GM06990 (cell line): ENCODE measurements around the gene KLHL40.

Source experiments
- DNase-seq: peaks from one replicate; pipeline ENCODE4 v3.0.0-alpha.2; 2011; ENCODE audit not compliant: insufficient read length; ENCODE audit errors: extremely low read depth
- H3K27me3 ChIP-seq: replicated peaks from 2 replicates; pipeline ENCODE4 v1.6.0; 2011; ENCODE audit warnings: low read length; ENCODE audit not compliant: control insufficient read depth, insufficient read depth
- H3K36me3 ChIP-seq: 2 replicates; pipeline ENCODE4 v1.5.1; 2011; ENCODE audit warnings: low read length; ENCODE audit not compliant: control insufficient read depth, insufficient read depth
- H3K4me3 ChIP-seq: replicated peaks from 2 replicates; pipeline ENCODE4 v1.5.1; 2011; ENCODE audit warnings: low read depth, mild to moderate bottlenecking, control low read depth, low read length
- TF ChIP-seq, protein P1 (sequence below): IDR thresholded peaks from 2 replicates; pipeline ENCODE4 v1.5.1; 2011; ENCODE audit warnings: low read length, control low read depth, mild to moderate bottlenecking, inconsistent platforms; ENCODE audit not compliant: insufficient read depth, poor library complexity, severe bottlenecking

Gene KLHL40

DNA sequence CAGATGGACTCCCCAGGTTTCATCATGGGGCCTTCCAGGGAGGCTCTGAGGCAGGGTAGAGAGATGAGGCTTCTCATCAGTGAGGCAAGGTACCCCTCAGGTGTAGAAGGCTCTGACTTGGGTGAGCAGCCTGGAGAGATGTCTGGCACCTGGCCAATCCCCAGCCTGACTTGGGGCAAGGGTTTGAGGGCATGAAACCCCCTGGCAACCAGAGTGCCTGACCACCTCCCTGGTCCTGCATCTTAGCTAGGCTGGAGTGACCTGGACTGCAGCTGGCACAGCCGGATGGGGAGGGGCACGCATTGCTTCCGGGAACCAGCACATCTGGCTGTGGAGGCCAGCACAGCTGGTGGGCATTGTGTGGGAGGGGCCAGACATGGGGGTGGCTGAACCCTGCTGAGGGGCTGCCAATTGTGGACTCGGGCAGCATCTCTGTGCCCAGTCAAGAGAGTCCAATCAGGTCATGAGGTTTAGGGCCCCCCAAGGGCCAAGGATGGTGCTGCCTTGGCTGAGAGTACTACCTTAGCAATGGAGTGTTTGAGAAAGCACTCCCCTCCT, 29.9 kb upstream of the KLHL40 start:
- Histone ChIP-seq H3K27me3 (no peaks in the 10 kb centered on the region), H3K4me3 (peak overlapping the region; percentile 58; the same call in 1 of the 2 replicates), H3K36me3 (no peaks in the 10 kb centered on the region)
- TF ChIP-seq, protein P1, sequence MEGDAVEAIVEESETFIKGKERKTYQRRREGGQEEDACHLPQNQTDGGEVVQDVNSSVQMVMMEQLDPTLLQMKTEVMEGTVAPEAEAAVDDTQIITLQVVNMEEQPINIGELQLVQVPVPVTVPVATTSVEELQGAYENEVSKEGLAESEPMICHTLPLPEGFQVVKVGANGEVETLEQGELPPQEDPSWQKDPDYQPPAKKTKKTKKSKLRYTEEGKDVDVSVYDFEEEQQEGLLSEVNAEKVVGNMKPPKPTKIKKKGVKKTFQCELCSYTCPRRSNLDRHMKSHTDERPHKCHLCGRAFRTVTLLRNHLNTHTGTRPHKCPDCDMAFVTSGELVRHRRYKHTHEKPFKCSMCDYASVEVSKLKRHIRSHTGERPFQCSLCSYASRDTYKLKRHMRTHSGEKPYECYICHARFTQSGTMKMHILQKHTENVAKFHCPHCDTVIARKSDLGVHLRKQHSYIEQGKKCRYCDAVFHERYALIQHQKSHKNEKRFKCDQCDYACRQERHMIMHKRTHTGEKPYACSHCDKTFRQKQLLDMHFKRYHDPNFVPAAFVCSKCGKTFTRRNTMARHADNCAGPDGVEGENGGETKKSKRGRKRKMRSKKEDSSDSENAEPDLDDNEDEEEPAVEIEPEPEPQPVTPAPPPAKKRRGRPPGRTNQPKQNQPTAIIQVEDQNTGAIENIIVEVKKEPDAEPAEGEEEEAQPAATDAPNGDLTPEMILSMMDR, result no peak
- no peak for DNase-seq

DNA sequence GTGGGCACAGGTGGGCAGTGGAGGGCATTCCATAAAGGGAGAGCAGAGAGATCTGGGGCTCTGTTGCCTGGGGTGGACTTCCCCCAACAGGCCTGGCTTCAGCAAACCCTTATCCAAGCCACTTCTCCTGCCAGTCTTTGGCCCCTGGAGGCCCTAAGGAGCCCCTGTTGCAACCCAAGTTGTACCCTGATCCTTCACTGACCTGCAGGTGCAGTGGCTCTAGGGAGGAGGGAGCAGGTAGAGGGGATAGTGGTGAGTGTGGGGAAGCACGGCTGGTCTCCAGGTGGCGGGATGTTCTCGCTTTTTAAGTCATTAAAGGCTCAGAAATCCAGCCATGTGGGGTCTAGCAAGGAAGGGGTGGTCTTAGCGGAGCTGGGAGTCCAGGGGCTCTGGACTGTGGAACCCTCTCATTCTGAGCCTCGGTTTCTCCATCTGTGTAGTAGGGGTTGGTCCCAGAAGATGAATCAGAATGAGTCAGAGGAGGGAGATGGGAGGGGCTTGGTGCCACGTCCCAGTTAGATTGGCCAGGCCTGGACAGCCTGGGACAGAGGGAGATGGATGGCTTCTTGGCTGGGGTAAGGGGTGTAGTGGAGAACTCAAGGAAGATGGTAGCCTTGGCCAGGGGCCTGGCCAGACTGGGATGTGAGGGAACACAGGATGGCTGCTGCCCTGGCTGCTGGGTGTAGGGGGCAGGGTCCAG, 29.2 kb upstream of the KLHL40 start:
- H3K4me3 ChIP-seq, result no peak overlapping the region
- H3K36me3 ChIP-seq, result no peaks in the 10 kb centered on the region
- H3K27me3 ChIP-seq, result no peaks in the 10 kb centered on the region
- TF ChIP-seq, protein P1, result no peak
- no peak for DNase-seq

- Histone ChIP-seq H3K4me3 (no peak overlapping the region), H3K36me3 (no peaks in the 10 kb centered on the region), H3K27me3 (no peaks in the 10 kb centered on the region)
- no peak for DNase-seq
- TF ChIP-seq, protein P1, result no peak
Observed at GRCh38 chr3:42656680-42657610, 28.4 kb upstream of the KLHL40 start.

DNA sequence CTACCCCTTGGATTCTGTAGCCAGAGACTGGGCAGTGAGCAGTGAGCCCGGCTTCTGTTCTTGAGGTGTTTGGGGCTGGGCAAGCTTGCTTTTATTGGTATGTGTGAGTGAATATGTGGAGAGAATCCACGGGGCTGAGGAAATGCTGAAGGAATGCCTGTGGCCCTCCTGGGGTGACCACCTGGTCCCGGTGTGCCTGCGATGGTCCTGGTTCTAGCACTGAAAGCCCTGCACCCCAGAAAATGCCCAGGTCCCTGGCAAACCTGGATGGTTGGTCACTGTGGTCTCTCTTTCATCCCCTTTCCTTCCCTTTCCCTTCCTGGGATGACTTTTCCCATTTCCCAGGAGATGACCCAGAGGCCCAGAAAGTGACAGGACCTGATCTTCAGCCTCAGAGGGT, 27.7 kb upstream of the KLHL40 start:
- H3K36me3 ChIP-seq, result no peaks in the 10 kb centered on the region
- DNase-seq, result no peak
- no peaks in the 10 kb centered on the region for H3K27me3 ChIP-seq
- H3K4me3 ChIP-seq, result no peak overlapping the region
- TF ChIP-seq, protein P1, result no peak

DNA sequence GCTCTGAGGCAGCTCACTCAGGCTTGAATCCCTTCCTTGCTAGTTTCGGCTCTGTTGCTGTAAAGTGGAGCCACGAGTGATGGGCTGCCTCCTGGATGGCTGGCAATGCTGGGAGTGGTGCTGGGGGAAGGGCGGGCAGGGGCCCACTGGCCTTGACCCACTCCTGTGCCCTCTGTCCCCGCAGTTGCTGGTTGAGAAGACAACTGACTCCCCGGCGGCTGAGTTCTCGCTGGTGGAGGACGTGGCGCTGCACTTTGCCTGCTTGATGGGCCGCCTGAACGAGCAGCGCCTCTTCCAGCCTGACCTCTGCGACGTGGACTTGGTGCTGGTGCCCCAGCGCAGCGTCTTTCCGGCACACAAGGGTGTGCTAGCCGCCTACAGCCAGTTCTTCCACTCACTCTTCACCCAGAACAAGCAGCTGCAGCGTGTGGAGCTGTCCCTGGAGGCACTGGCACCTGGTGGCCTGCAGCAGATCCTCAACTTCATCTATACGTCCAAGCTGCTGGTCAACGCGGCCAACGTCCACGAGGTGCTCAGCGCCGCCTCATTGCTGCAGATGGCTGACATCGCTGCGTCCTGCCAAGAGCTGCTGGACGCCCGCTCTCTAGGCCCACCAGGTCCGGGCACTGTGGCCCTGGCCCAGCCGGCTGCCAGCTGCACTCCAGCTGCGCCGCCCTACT, 27.1 kb upstream of the KLHL40 start:
- no peak overlapping the region for H3K4me3 ChIP-seq
- no peaks in the 10 kb centered on the region for H3K36me3 ChIP-seq
- no peak for DNase-seq

More for the DNA sequence above, 27.1 kb upstream of the KLHL40 start:
- no peaks in the 10 kb centered on the region for H3K27me3 ChIP-seq
- TF ChIP-seq, protein P1, result no peak
